VCaP (cell line): ENCODE results near the gene CCDC154.

Experiments
- H3K27ac ChIP-seq: fragments of 450-650 bp; 2 replicates; pipeline ENCODE4 v1.5.1; 2017
- TF ChIP-seq, protein P1 (sequence below): fragments of 450-650 bp; conservative IDR thresholded peaks from 2 replicates; pipeline ENCODE4 v1.5.1; 2017; ENCODE audit warnings: mild to moderate bottlenecking, moderate library complexity

The CCDC154 gene

DNA sequence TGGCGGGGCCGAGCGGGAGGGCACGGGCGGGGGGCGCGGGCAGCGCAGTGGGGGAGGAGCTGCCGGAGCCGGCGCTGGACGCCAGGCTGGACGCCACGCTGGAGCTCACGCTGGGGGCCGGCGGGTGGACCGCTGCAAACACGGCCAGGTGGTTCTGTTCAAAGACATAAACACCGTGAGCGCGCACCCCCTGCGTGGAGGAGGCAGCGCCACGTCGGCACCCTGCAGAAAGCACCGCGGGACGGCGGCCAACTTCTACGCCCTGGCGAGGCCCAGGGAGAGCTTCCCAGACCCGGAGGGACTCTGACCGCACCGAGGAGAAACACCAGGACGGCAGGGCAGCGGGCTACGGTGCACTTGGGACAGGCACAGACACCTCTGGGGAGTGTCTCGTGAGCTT, 59.1 kb downstream of the CCDC154 start:
- no peak overlapping the region for H3K27ac ChIP-seq
- TF ChIP-seq, protein P1, sequence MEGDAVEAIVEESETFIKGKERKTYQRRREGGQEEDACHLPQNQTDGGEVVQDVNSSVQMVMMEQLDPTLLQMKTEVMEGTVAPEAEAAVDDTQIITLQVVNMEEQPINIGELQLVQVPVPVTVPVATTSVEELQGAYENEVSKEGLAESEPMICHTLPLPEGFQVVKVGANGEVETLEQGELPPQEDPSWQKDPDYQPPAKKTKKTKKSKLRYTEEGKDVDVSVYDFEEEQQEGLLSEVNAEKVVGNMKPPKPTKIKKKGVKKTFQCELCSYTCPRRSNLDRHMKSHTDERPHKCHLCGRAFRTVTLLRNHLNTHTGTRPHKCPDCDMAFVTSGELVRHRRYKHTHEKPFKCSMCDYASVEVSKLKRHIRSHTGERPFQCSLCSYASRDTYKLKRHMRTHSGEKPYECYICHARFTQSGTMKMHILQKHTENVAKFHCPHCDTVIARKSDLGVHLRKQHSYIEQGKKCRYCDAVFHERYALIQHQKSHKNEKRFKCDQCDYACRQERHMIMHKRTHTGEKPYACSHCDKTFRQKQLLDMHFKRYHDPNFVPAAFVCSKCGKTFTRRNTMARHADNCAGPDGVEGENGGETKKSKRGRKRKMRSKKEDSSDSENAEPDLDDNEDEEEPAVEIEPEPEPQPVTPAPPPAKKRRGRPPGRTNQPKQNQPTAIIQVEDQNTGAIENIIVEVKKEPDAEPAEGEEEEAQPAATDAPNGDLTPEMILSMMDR = no peak
